SU-DHL-6 (cell line): ENCODE measurements around the gene FGF19.

Experiments used
- CTCF ChIP-seq: fragments of 200-600 bp; sonication (generic); IDR thresholded peaks from one replicate; pipeline ENCODE4 v1.5.1; 2017; ENCODE audit warnings: antibody characterized with exemption, mild to moderate bottlenecking, low read length, moderate library complexity; ENCODE audit not compliant: insufficient read depth, poor library complexity, severe bottlenecking
- EZH2phosphoT487 ChIP-seq: fragments of 200-600 bp; sonication (generic), shearing (Covaris generic); conservative IDR thresholded peaks from 2 replicates; pipeline ENCODE4 v1.6.1; 2018; ENCODE audit warnings: mild to moderate bottlenecking, antibody characterized with exemption, low read length, moderate library complexity, mixed read lengths

DNA sequence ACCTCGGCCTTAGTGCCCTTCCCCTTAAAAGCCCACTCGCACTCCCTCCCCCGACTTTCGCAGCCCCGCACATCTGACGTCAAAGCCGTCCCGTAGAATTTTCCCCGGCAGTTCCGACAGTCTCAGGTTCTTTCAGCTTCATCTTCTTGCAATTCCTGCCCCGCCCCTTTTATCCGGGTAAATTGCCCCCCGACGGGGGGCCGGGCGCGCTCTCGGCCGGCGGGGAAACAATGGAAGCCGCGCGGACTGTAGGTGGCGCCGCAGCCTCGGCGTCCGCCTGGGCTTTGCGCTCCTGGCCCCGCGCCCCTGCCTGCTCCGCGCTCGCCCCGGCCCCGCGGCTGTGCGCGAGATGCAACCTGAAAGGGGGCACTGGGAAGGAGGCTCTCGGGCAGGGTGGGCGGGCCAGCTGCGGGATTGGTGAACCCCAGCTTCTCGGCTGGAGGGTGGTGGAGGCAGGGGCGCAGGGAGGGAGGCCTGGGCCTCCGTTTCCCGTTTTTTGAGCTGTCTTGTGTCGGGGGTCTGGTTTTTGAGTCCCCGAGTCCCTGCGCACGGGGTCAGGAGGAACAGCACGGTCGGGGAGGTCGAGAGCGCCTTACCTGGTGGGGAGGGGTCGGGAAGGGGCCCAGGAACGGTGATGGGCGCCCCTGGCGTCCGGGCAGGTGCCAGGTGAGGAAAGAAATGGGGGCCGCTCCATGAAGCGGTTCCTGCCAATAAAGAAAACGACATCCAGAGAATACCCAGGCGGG, 859 bp upstream of the FGF19 start:
- TF ChIP-seq CTCF (no peak), EZH2phosphoT487 (no peak)
